Lung (tissue), 12 donors: ENCODE results near the gene RNF14. TPM values are rescaled to one million over a fixed set of nuclear protein-coding genes. Genes with fewer than 3 reads are reported as not detected.

Experiments
- ATAC-seq: fragments of 200-7000 bp; cut with Tn5 transposase; one replicate; pipeline ENCODE4 v1.9.1; 2020; ENCODE audit warnings: moderate number of reproducible peaks; ENCODE audit not compliant: insufficient read depth, low FRiP score
- DNase-seq, 3 donors: peaks; one replicate each; pipeline ENCODE4 v3.0.0-alpha.2; 2013 to 2017
- H3K27ac ChIP-seq, 2 donors: one replicate each; pipeline ENCODE4 v1.5.1; 2013; ENCODE audit warnings: mild to moderate bottlenecking in 2 of 2, moderate library complexity in 2 of 2, control low read depth in 1 of 2, inconsistent platforms in 1 of 2, low read depth in 1 of 2, low read length in 1 of 2
- H3K27me3 ChIP-seq, 3 donors: one replicate each; pipeline ENCODE4 v1.5.1; 2013; ENCODE audit warnings: low read length in 2 of 3; ENCODE audit not compliant: control insufficient read depth in 3 of 3, insufficient read depth in 3 of 3
- H3K36me3 ChIP-seq, 4 donors: one replicate each; pipeline ENCODE4 v1.5.1; 2013; ENCODE audit warnings: low read length in 4 of 4, mild to moderate bottlenecking in 1 of 4, moderate library complexity in 1 of 4; ENCODE audit not compliant: control insufficient read depth in 4 of 4, insufficient read depth in 4 of 4
- H3K4me1 ChIP-seq, 5 donors: one replicate each; pipeline ENCODE4 v1.5.1; 2013; ENCODE audit warnings: low read length in 5 of 5, mild to moderate bottlenecking in 2 of 5, moderate library complexity in 1 of 5; ENCODE audit not compliant: control insufficient read depth in 5 of 5, insufficient read depth in 5 of 5
- H3K4me3 ChIP-seq: one replicate; pipeline ENCODE4 v1.5.1; 2013; ENCODE audit warnings: mild to moderate bottlenecking, control low read depth, moderate library complexity
- H3K9ac ChIP-seq, 2 donors: one replicate each; pipeline ENCODE4 v1.5.1; 2013; ENCODE audit warnings: low read length in 2 of 2, control low read depth in 1 of 2; ENCODE audit not compliant: insufficient read depth in 1 of 2
- H3K9me3 ChIP-seq, 4 donors: one replicate each; pipeline ENCODE4 v1.5.1; 2013; ENCODE audit warnings: low read length in 3 of 4, mild to moderate bottlenecking in 1 of 4, moderate library complexity in 1 of 4; ENCODE audit not compliant: control insufficient read depth in 4 of 4, insufficient read depth in 3 of 4
- WGBS, 2 donors: extraction: QIAGEN DNeasy Blood & Tissue Kit; methylation state at CpG; one replicate each; pipeline ENCODE4 v1.1.7; 2013; 5-methylcytosine and 5-hydroxymethylcytosine counted together
- polyA plus RNA-seq, 2 donors: library from polyadenylated mRNA; stranded (reverse); fragments of 200-250 nt; gene quantifications; one replicate each; pipeline ENCODE4 v1.2.1, GENCODE V29; 2013
- total RNA-seq, 2 donors: library from RNA; depleted of rRNA in 1 of 2; stranded (reverse); fragments of >200 nt in 1 of 2; gene quantifications; one replicate each; pipeline ENCODE4 v1.2.1, GENCODE V29; 2014 to 2021
- TF ChIP-seq, protein P1 (sequence below): IDR thresholded peaks from 2 replicates; pipeline ENCODE4 v1.5.1; 2012; ENCODE audit warnings: mild to moderate bottlenecking; ENCODE audit errors: control extremely low read depth, extremely low read depth
- donor health status: control.
- donor health status: control.
- donor health status: Bipolar disorder and iron deficiency.
- donor health status: healthy.
- donor health status: DM: yes; HTN: yes; CAD: no.

Gene RNF14
- total and polyA plus RNA-seq, 4 donors: 16.8 to 66.0 (median 45.1) TPM

DNA sequence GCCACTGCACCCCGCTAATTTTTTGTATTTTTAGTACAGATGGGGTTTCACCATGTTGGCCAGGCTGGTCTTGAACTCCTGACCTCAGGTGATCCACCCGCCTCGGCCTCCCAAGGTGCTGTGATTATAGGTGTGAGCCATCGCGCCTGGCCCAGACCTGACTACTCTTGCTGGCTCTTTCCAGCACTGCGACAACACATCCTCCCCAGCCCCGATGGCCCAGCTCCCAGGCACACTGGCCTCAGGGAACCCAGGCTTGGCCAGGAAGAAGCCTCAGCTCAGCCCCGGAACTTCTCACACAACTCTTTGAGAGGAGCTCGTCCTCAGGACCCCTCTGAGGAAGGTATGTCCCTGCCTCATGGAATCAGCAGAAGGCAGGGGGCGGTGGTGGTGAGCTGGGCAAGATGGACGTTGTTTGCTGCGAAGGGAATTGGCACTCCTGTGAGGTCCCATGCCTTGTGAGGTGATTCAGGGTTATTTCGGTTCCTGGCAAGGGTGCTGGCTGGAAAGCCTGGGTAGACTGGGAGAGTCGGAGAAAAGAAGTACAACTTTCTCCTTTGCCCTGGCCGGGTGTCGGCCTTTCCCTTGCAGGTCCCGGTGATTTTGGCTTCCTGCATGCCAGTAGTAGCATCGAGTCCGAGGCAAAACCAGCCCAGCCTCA is 39.4 kb upstream of the RNF14 start:
- H3K4me1 ChIP-seq: peaks cover 0 to 6% (median under 1%) of the 10 kb centered on the region in 5 donors
- WGBS, 2 donors: 96 to 97% methylated on average over 19 of the region's 19 CpGs
- no peak overlapping the region for H3K9ac ChIP-seq
- H3K27me3 ChIP-seq: no peaks in the 10 kb centered on the region
- DNase-seq (no peak), ATAC-seq (no peak)
- H3K27ac ChIP-seq: no peak overlapping the region
- no peaks in the 10 kb centered on the region for H3K9me3 ChIP-seq
- TF ChIP-seq, protein P1, sequence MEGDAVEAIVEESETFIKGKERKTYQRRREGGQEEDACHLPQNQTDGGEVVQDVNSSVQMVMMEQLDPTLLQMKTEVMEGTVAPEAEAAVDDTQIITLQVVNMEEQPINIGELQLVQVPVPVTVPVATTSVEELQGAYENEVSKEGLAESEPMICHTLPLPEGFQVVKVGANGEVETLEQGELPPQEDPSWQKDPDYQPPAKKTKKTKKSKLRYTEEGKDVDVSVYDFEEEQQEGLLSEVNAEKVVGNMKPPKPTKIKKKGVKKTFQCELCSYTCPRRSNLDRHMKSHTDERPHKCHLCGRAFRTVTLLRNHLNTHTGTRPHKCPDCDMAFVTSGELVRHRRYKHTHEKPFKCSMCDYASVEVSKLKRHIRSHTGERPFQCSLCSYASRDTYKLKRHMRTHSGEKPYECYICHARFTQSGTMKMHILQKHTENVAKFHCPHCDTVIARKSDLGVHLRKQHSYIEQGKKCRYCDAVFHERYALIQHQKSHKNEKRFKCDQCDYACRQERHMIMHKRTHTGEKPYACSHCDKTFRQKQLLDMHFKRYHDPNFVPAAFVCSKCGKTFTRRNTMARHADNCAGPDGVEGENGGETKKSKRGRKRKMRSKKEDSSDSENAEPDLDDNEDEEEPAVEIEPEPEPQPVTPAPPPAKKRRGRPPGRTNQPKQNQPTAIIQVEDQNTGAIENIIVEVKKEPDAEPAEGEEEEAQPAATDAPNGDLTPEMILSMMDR: no peak
- no peak overlapping the region for H3K4me3 ChIP-seq
- H3K36me3 ChIP-seq: peaks cover 44 to 64% (median 53%) of the 10 kb centered on the region in 4 donors

DNA sequence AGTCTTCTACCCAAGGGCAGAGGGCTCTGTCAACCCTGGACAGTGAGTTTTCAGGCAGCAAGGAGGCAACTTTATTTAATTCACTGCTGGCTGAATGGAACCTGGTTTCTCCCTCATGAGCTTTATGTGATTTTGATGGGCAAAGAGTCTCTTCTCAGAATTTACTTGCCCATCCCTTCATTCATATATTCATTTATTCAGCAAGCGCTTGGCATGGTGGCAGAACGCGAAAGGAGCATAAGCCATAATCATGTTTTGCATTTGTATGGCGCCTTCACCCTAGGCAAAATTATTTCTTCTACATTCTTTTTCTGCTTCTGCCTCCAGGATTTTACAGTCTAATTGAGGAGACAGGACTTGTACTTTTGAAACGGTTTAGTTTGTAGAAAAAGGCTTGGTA is 37.2 kb upstream of the RNF14 start:
- Histone ChIP-seq H3K27me3 (no peaks in the 10 kb centered on the region), H3K27ac (no peak overlapping the region), H3K36me3 (peaks cover 39 to 67% (median 53%) of the 10 kb centered on the region in 4 donors), H3K9ac (no peak overlapping the region), H3K4me1 (peaks cover 0 to 5% (median 0%) of the 10 kb centered on the region in 5 donors), H3K4me3 (no peak overlapping the region), H3K9me3 (no peaks in the 10 kb centered on the region)
- TF ChIP-seq, protein P1: no peak
- ATAC-seq (no peak), DNase-seq (no peak)
- 91 to 93% methylated on average over 5 of the region's 5 CpGs for WGBS, 2 donors

DNA sequence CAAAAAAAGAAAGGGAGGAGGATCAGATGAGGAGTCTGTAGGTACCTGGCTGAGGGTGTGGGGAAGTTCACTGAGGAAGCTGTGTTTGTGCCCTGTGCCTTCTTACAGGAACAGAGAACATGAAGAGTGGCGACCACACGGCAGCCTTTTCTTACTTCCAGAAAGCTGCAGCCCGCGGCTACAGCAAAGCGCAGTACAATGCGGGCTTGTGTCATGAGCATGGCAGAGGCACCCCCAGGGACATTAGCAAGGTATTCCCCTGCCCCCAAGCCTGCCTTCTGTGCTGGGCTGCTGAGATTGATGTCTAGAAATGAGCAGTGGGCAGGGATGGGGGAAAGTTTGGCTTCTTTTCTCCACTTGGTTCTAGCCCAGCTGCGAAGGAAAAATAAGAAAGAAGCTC is 35.8 kb upstream of the RNF14 start:
- Histone ChIP-seq H3K4me3 (no peak overlapping the region), H3K36me3 (peaks cover 31 to 65% (median 47%) of the 10 kb centered on the region in 4 donors), H3K27me3 (no peaks in the 10 kb centered on the region), H3K4me1 (peaks cover 0 to 5% (median 0%) of the 10 kb centered on the region in 5 donors), H3K27ac (no peak overlapping the region), H3K9me3 (no peaks in the 10 kb centered on the region), H3K9ac (no peak overlapping the region)
- DNase-seq: no peak
- TF ChIP-seq, protein P1: no peak
- 95 to 96% methylated on average over 7 of the region's 7 CpGs for WGBS, 2 donors
- ATAC-seq: no peak
